ENCODE measurements around the gene XDH. TPM values are rescaled to one million over a fixed set of nuclear protein-coding genes. Genes with fewer than 3 reads are reported as not detected.

The XDH gene
- total and polyA plus RNA-seq, 9 of the 15 experiments (the other 6 are each of a cell fraction or from before 2014, with no cell fraction given): 0.04 to 0.06 TPM; not detected in 7

- no peak overlapping the region for H3K4me3 ChIP-seq
- ATAC-seq (peak; percentile 49; the same call in 1 of the 3 replicates), FAIRE-seq (no peak), DNase-seq (ENCODE audit: extremely low read depth in 1 of 4, low spot score in 3 of 4) (peak in 1 of 4 experiments; percentile 3)
- peaks cover 0 to 4% of the 10 kb centered on the region in 2 experiments; a peak in 1 of 5 replicates for H3K27me3 ChIP-seq (ENCODE audit: control insufficient read depth in 2 of 2, insufficient read depth in 2 of 2, low read length in 2 of 2)
- no peaks in the 10 kb centered on the region for H3K9me1 ChIP-seq (ENCODE audit: control insufficient read depth, insufficient read depth, low read length)
- no peak overlapping the region for H2AFZ ChIP-seq (ENCODE audit: low read depth, low read length)
- POLR2A ChIA-PET: no interaction called here
- H3K9me3 ChIP-seq (replicated peaks; ENCODE audit: control insufficient read depth, insufficient read depth, low read depth, low read length): no peaks in the 10 kb centered on the region
- no TSS peak for BruUV-seq (replicated peaks)
- no peaks in the 10 kb centered on the region for H3K4me1 ChIP-seq (replicated peaks in 1 of 2; ENCODE audit: control insufficient read depth in 2 of 2, insufficient read depth in 2 of 2, low read length in 2 of 2)
- in situ Hi-C loops (cut with MboI): no loop called here
- 3% methylated on average over 4 of the region's 4 CpGs for WGBS (ENCODE audit: insufficient coverage, low coverage, missing lambda C conversion rate)
- CTCF ChIA-PET (ENCODE audit: low intra/inter-chr PET ratio): no interaction called here
- H3K36me3 ChIP-seq (ENCODE audit: control insufficient read depth, insufficient read depth, low read length): no peaks in the 10 kb centered on the region
- no peak overlapping the region for H3K4me2 ChIP-seq (ENCODE audit: insufficient read depth, low read length)
- no peaks in the 10 kb centered on the region for H4K20me1 ChIP-seq (replicated peaks; ENCODE audit: control insufficient read depth, insufficient read depth, low read length)
- TF ChIP-seq EZH2 (IDR thresholded peaks at IDR 0.05; ENCODE audit: borderline replicate concordance, low read depth, low read length) (no peak), ZNF347 (CRISPR knock-in tag; IDR thresholded peaks at IDR 0.05; ENCODE audit: low read depth) (no peak), HMBOX1 (IDR thresholded peaks at IDR 0.05) (no peak), BCOR (IDR thresholded peaks at IDR 0.05) (no peak), CCAR2 (IDR thresholded peaks at IDR 0.05; ENCODE audit: low read depth, low read length) (no peak), CREB3L1 (IDR thresholded peaks at IDR 0.05; ENCODE audit: borderline replicate concordance, low read depth) (no peak), PTRF (tag; IDR thresholded peaks at IDR 0.05) (no peak)
- TF ChIP-seq, protein P1, sequence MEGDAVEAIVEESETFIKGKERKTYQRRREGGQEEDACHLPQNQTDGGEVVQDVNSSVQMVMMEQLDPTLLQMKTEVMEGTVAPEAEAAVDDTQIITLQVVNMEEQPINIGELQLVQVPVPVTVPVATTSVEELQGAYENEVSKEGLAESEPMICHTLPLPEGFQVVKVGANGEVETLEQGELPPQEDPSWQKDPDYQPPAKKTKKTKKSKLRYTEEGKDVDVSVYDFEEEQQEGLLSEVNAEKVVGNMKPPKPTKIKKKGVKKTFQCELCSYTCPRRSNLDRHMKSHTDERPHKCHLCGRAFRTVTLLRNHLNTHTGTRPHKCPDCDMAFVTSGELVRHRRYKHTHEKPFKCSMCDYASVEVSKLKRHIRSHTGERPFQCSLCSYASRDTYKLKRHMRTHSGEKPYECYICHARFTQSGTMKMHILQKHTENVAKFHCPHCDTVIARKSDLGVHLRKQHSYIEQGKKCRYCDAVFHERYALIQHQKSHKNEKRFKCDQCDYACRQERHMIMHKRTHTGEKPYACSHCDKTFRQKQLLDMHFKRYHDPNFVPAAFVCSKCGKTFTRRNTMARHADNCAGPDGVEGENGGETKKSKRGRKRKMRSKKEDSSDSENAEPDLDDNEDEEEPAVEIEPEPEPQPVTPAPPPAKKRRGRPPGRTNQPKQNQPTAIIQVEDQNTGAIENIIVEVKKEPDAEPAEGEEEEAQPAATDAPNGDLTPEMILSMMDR (IDR thresholded peaks at IDR 0.05 in 2 of 3, conservative IDR thresholded peaks at IDR 0.05 in 1 of 3; ENCODE audit: insufficient read depth in 2 of 3, low read depth in 1 of 3, low read length in 3 of 3): 0 out of 6 replicates have a peak, but pooled peaks of 1 of the 3 experiments have one; percentile 12
- no peak overlapping the region for H3K9ac ChIP-seq (ENCODE audit: insufficient read depth in 1 of 2, low read depth in 2 of 2, low read length in 2 of 2)
- intact Hi-C loops (cut with micrococcal nuclease): no loop called here
- H3K79me2 ChIP-seq (ENCODE audit: control insufficient read depth, insufficient read depth, low read length): no peaks in the 10 kb centered on the region
- no peak overlapping the region for H3K27ac ChIP-seq (ENCODE audit: extremely low read depth, low read depth, low read length)
Measured at GRCh38 chr2:31428001-31428418, 13.5 kb upstream of the XDH start.

Measured in K562 (cell line).